Measurements from ENCODE around the gene NAV2. TPM values are rescaled to one million over a fixed set of nuclear protein-coding genes. Genes with fewer than 3 reads are reported as not detected.

NAV2 gene
- total RNA-seq, 1 experiment from 2014 or later = 2.1 TPM

DNA sequence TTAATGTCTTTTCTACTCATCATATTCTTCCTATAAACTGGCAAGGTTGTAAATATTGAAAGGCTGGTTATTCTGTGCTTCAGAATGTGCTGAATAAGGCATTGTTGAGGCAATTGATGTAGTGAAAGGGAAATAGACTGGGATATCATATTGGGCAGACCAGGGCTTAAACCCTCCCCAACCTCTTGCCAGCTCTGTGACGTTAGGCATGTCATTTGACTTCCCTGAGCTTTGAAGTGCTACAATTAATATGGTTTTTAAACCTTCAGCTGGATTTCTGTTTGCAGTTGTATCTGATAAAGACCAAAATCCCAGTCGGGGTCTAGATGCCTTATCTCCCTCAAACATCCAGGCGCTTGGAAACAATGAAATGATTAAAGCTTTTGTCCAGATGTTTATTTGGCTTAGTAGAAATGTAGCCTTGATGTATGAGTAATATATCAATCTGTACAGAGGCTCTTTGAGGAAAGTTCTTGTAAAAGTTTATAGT, 239.5 kb downstream of the NAV2 start:
- Histone ChIP-seq H3K4me3 (replicated peaks in 1 of 2; ENCODE audit: low read depth in 1 of 2, low read length in 2 of 2) (no peak overlapping the region), H3K79me2 (ENCODE audit: insufficient read depth, low read length) (no peaks in the 10 kb centered on the region), H3K9ac (ENCODE audit: low read length) (no peak overlapping the region), H2AFZ (ENCODE audit: low read depth, low read length, poor library complexity, severe bottlenecking) (no peak overlapping the region), H3K4me2 (ENCODE audit: low read length) (no peak overlapping the region), H3K27me3 (ENCODE audit: insufficient read depth, low read length) (peaks cover 4% of the 10 kb centered on the region), H3K36me3 (ENCODE audit: control insufficient read depth in 1 of 2, insufficient read depth in 2 of 2, low read length in 2 of 2) (no peaks in the 10 kb centered on the region), H3K9me3 (ENCODE audit: control insufficient read depth in 1 of 2, insufficient read depth in 1 of 2, low read depth in 1 of 2, low read length in 2 of 2) (no peaks in the 10 kb centered on the region), H3K9me2 (ENCODE audit: insufficient read depth) (no peaks in the 10 kb centered on the region), H4K20me1 (ENCODE audit: insufficient read depth) (no peaks in the 10 kb centered on the region), H3K27ac (ENCODE audit: low read depth, low read length) (no peak overlapping the region), H3K4me1 (ENCODE audit: control insufficient read depth in 1 of 2, insufficient read depth in 2 of 2, low read length in 2 of 2) (peaks cover 0 to 2% of the 10 kb centered on the region in 2 experiments; a peak in 1 of 4 replicates)
- POLR2A ChIA-PET = no interaction called here
- RAD21 ChIA-PET (ENCODE audit: low non-redundant PET in 1 of 2, low total read pairs in 2 of 2, uncharacterized antibody in 2 of 2, unreplicated experiment in 2 of 2) = interaction anchor here (1.2 kb wide), 2 partner anchors 160 to 181 kb away, joined by 3 to 4 read pairs; no protein-coding TSS in a partner anchor
- TF ChIP-seq JUND (IDR thresholded peaks at IDR 0.05) (no peak), POLR2A (IDR thresholded peaks at IDR 0.05; ENCODE audit: borderline replicate concordance, extremely low read depth, insufficient read depth, insufficient read length) (no peak), SRF (IDR thresholded peaks at IDR 0.05; ENCODE audit: low read depth) (no peak), RAD21 (IDR thresholded peaks at IDR 0.05; ENCODE audit: low read depth) (no peak), ZNF274 (IDR thresholded peaks at IDR 0.05; ENCODE audit: low read depth, low read length) (no peak), TCF7L2 (IDR thresholded peaks at IDR 0.05; ENCODE audit: borderline replicate concordance, extremely low read depth, insufficient read depth, insufficient read length) (no peak), POLR2AphosphoS5 (IDR thresholded peaks at IDR 0.05; ENCODE audit: low read depth, low read length) (no peak), SP1 (IDR thresholded peaks at IDR 0.05; ENCODE audit: low read depth) (no peak), CEBPB (IDR thresholded peaks at IDR 0.05; ENCODE audit: low read depth) (no peak), EZH2 (IDR thresholded peaks at IDR 0.05) (no peak), ZFX (IDR thresholded peaks at IDR 0.05) (no peak)
- TF ChIP-seq, protein P1, sequence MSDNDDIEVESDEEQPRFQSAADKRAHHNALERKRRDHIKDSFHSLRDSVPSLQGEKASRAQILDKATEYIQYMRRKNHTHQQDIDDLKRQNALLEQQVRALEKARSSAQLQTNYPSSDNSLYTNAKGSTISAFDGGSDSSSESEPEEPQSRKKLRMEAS (IDR thresholded peaks at IDR 0.05) = no peak
- TF ChIP-seq, protein P2, sequence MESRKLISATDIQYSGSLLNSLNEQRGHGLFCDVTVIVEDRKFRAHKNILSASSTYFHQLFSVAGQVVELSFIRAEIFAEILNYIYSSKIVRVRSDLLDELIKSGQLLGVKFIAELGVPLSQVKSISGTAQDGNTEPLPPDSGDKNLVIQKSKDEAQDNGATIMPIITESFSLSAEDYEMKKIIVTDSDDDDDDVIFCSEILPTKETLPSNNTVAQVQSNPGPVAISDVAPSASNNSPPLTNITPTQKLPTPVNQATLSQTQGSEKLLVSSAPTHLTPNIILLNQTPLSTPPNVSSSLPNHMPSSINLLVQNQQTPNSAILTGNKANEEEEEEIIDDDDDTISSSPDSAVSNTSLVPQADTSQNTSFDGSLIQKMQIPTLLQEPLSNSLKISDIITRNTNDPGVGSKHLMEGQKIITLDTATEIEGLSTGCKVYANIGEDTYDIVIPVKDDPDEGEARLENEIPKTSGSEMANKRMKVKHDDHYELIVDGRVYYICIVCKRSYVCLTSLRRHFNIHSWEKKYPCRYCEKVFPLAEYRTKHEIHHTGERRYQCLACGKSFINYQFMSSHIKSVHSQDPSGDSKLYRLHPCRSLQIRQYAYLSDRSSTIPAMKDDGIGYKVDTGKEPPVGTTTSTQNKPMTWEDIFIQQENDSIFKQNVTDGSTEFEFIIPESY (IDR thresholded peaks at IDR 0.05; ENCODE audit: extremely low read depth, insufficient replicate concordance, low read length) = no peak
- TF ChIP-seq, protein P3, sequence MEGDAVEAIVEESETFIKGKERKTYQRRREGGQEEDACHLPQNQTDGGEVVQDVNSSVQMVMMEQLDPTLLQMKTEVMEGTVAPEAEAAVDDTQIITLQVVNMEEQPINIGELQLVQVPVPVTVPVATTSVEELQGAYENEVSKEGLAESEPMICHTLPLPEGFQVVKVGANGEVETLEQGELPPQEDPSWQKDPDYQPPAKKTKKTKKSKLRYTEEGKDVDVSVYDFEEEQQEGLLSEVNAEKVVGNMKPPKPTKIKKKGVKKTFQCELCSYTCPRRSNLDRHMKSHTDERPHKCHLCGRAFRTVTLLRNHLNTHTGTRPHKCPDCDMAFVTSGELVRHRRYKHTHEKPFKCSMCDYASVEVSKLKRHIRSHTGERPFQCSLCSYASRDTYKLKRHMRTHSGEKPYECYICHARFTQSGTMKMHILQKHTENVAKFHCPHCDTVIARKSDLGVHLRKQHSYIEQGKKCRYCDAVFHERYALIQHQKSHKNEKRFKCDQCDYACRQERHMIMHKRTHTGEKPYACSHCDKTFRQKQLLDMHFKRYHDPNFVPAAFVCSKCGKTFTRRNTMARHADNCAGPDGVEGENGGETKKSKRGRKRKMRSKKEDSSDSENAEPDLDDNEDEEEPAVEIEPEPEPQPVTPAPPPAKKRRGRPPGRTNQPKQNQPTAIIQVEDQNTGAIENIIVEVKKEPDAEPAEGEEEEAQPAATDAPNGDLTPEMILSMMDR (IDR thresholded peaks at IDR 0.05 in 2 of 3, conservative IDR thresholded peaks at IDR 0.05 in 1 of 3; ENCODE audit: borderline replicate concordance in 1 of 3, insufficient read depth in 1 of 3, low read depth in 2 of 3, low read length in 2 of 3) = no peak
- TF ChIP-seq, protein P4, sequence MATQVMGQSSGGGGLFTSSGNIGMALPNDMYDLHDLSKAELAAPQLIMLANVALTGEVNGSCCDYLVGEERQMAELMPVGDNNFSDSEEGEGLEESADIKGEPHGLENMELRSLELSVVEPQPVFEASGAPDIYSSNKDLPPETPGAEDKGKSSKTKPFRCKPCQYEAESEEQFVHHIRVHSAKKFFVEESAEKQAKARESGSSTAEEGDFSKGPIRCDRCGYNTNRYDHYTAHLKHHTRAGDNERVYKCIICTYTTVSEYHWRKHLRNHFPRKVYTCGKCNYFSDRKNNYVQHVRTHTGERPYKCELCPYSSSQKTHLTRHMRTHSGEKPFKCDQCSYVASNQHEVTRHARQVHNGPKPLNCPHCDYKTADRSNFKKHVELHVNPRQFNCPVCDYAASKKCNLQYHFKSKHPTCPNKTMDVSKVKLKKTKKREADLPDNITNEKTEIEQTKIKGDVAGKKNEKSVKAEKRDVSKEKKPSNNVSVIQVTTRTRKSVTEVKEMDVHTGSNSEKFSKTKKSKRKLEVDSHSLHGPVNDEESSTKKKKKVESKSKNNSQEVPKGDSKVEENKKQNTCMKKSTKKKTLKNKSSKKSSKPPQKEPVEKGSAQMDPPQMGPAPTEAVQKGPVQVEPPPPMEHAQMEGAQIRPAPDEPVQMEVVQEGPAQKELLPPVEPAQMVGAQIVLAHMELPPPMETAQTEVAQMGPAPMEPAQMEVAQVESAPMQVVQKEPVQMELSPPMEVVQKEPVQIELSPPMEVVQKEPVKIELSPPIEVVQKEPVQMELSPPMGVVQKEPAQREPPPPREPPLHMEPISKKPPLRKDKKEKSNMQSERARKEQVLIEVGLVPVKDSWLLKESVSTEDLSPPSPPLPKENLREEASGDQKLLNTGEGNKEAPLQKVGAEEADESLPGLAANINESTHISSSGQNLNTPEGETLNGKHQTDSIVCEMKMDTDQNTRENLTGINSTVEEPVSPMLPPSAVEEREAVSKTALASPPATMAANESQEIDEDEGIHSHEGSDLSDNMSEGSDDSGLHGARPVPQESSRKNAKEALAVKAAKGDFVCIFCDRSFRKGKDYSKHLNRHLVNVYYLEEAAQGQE (IDR thresholded peaks at IDR 0.05; ENCODE audit: low read depth) = no peak
- TF ChIP-seq, protein P5, sequence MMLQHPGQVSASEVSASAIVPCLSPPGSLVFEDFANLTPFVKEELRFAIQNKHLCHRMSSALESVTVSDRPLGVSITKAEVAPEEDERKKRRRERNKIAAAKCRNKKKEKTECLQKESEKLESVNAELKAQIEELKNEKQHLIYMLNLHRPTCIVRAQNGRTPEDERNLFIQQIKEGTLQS (IDR thresholded peaks at IDR 0.05) = no peak
- ATAC-seq = no peak
- BruUV-seq (replicated peaks) = no TSS peak
- no peak for DNase-seq (ENCODE audit: low read depth, low spot score)
- CTCF ChIA-PET = interaction anchor here (0.8 to 3.7 kb wide), 4 partner anchors 11 to 180 kb away, joined by 3 to 17 read pairs (median 10); no protein-coding TSS in a partner anchor
- intact Hi-C loops (cut with micrococcal nuclease) = loop anchor here (5.0 kb wide), 2 partner anchors 405 to 660 kb away; no protein-coding TSS in a partner anchor

Measured in HCT116 (cell line).